ENCODE measurements around the gene MRPL23.

The MRPL23 gene

DNA sequence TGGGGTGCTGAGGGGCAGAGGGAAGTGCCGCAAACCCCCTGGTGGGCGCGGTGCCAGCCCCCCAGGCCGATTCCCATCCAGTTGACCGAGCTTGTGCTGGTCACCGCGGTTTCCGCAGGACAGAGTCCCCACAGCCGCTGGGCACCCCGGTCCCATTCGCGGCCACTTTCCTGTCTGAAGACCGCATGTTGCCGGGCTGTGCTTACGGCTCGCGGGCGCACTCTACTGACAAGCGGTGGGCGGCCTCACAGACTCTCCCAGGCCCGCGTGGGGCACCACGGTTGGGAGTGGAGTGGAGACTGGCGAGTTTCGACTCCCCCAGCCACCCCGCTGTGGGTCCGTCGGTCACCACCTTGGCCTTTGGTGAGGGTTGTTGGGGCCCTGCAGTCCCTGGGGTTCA, 51.2 kb downstream of the MRPL23 start:
- DNase-seq, result no peak

DNA sequence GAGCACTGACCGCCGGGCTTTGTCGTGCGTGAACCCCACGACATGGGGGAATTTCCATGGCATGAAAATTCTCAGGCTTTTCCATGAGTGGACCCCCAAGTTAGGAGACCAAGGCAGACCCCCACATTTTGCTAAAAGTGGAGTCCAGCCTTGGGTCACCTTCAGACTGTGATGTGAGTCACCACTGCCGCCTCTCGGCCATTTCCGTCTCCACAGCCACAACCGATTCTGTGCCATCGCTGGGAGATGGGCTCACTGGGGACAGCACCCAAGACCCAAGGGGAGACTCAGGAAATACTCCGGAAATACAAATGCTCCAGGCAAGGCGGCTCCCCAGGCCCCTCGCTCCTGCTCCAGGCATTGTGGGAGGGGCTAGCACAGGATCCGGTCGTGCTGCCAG, 51.7 kb downstream of the MRPL23 start:
- no peak for DNase-seq

DNA sequence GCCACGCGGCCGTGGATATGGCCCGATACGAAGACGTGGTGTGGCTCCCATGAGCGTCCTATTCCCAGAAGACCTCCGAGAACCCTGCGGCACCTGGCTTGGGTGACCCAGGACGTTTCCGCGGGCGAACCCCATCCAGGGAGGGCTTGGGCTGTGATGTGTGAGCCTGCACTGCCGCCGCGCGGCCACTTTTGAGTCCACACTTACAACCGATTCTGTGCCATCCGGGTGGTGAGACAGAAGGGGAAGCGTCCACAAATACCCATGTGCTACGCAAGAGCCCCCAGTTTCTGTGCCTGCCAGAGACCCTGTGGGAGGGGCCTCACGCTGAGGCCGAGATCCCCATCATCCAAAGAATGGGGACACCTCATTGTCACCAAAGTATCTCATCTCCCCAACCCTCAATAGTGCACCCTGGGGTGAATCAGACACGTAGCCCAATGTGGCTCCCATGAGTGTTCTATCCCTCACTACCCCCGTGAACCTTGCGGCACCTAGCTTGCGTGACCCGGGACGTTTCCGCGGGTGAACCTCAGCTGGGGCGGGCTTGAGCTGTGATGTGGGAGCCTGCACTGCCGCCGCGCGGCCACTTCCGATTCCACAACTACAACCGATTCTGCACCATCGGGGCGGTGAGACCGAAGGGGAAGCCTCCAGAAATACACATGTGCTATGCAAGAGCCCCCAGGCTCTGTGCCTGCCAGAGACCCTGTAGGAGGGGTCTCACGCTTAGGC, 55.1 kb downstream of the MRPL23 start:
- DNase-seq, result no peak

DNA sequence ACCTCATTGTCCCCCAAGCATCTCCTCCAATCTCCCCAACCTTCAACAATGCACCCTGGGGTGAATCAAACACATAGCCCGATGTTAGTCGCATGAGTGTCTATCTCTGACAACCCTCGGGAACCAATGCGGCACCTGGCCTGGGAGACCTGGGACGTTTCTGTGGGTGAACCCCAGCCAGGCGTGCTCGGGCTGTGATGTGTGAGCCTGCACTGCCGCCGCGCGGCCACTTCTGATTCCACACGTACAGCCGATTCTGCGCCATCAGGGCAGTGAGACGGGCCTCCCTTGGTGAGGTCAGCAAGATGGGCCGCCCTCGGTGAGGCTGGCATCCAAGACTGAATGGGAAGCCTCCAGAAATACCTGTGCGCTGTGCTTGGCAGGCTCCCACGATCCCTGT, 55.7 kb downstream of the MRPL23 start:
- no peak for DNase-seq

DNA sequence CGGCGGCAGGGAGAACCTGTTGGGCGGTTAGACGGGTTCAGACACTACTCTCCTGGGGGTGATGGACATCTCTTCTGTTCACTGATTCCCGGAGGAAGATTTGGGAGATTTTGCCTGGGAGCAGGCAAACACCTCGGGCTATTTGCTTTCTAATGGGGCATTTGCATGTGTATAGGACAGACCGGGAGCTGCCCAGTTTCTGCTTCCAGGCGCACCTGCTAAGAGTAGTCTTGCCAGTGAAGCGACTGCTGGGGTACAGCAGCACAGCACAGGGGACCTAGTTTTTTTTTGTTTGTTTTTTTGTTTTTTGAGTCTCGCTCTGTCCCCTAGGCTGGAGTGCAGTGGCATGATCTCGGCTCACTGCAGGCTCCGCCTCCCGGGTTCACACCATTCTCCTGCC, 57.3 kb downstream of the MRPL23 start:
- no peak for DNase-seq
